Hepatocyte (in vitro differentiated cells): ENCODE measurements around the gene ADGB. TPM values are rescaled to one million over a fixed set of nuclear protein-coding genes. Genes with fewer than 3 reads are reported as not detected.

ENCODE experiments used
- DNase-seq: peaks from one replicate; pipeline ENCODE4 v3.0.0-alpha.2; 2016; ENCODE audit warnings: low spot score
- H2AFZ ChIP-seq: fragments of 200-600 bp; sonication (generic); 2 replicates; pipeline ENCODE4 v1.6.0; 2016; ENCODE audit warnings: antibody characterized with exemption, mild to moderate bottlenecking
- H3K27ac ChIP-seq: fragments of 200-600 bp; sonication (generic); 2 replicates; pipeline ENCODE4 v1.5.1; 2016; ENCODE audit warnings: mild to moderate bottlenecking
- H3K27me3 ChIP-seq: fragments of 200-600 bp; sonication (generic); 2 replicates; pipeline ENCODE4 v1.6.1; 2016
- H3K36me3 ChIP-seq: fragments of 200-600 bp; sonication (generic); replicated peaks from 2 replicates; pipeline ENCODE4 v1.5.1; 2016; ENCODE audit warnings: low read depth; ENCODE audit not compliant: insufficient read depth
- H3K4me1 ChIP-seq: fragments of 200-600 bp; sonication (generic); 2 replicates; pipeline ENCODE4 v1.5.1; 2016; ENCODE audit warnings: mild to moderate bottlenecking, moderate library complexity; ENCODE audit not compliant: insufficient read depth
- H3K4me2 ChIP-seq: fragments of 200-600 bp; sonication (generic); 2 replicates; pipeline ENCODE4 v1.6.0; 2016
- H3K4me3 ChIP-seq: fragments of 200-600 bp; sonication (generic); 2 replicates; pipeline ENCODE4 v1.5.1; 2016; ENCODE audit warnings: mild to moderate bottlenecking
- H3K79me2 ChIP-seq: fragments of 200-600 bp; sonication (generic); 2 replicates; pipeline ENCODE4 v1.6.0; 2017; ENCODE audit warnings: mild to moderate bottlenecking
- H3K9me2 ChIP-seq: fragments of 200-600 bp; sonication (generic); replicated peaks from 2 replicates; pipeline ENCODE4 v1.6.0; 2017; ENCODE audit warnings: mild to moderate bottlenecking; ENCODE audit not compliant: insufficient read depth
- H3K9me3 ChIP-seq: fragments of 200-600 bp; sonication (generic); 2 replicates; pipeline ENCODE4 v1.5.1; 2016; ENCODE audit warnings: low read depth, mild to moderate bottlenecking
- H4K20me1 ChIP-seq: fragments of 200-600 bp; sonication (generic); 2 replicates; pipeline ENCODE4 v1.6.0; 2016; ENCODE audit warnings: mild to moderate bottlenecking; ENCODE audit not compliant: insufficient read depth, poor library complexity, severe bottlenecking
- EZH2 ChIP-seq: fragments of 200-600 bp; sonication (generic); IDR thresholded peaks from 2 replicates; pipeline ENCODE4 v1.6.1; 2016; ENCODE audit warnings: antibody characterized with exemption, mild to moderate bottlenecking, borderline replicate concordance
- EZH2phosphoT487 ChIP-seq: fragments of 200-600 bp; sonication (generic); IDR thresholded peaks from one replicate; pipeline ENCODE4 v1.6.1; 2018; ENCODE audit warnings: antibody characterized with exemption, mild to moderate bottlenecking, low read depth, moderate library complexity; ENCODE audit not compliant: unreplicated experiment, severe bottlenecking
- WGBS: methylation state at CpG from one replicate; pipeline ENCODE4 v1.1.6; 2016; ENCODE audit warnings: low lambda C conversion rate; ENCODE audit errors: missing lambda C conversion rate; 5-methylcytosine and 5-hydroxymethylcytosine counted together
- polyA plus RNA-seq: library from polyadenylated mRNA; unstranded; fragments of >200 nt; fragmentation: Nextera tagmentation; extraction: Ambion mirVana; gene quantifications from 2 replicates; pipeline ENCODE4 v1.2.1, GENCODE V29; 2016
- total RNA-seq: library from RNA; depleted of rRNA; stranded (reverse); fragments of >200 nt; gene quantifications from 2 replicates; pipeline ENCODE4 v1.2.3, GENCODE V29; 2014
- TF ChIP-seq, protein P1 (sequence below): fragments of 200-600 bp; sonication (generic); IDR thresholded peaks from 2 replicates; pipeline ENCODE4 v1.5.1; 2016; ENCODE audit warnings: antibody characterized with exemption, mild to moderate bottlenecking; ENCODE audit not compliant: poor library complexity

Gene ADGB
- total and polyA plus RNA-seq, 2 experiments from 2014 or later = 0.33 TPM; not detected in 1

DNA sequence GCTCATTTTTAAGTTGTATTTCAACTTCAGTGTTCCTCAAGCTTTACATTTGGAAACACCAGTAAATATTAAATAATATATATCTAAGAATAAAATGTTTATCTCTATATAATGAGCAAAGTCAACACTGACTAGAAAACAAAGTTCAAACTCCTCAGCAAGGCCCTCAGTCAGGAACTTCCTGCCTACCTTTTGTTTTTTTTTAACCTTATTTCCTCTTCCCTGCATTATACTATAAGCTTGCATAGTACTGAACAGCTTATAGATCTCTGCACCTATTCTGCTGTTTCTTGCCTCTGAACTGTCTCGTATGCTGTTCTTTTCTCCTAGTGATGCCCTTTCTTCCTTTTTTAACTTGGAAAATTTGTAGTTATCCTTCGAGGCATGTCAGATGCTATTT is 29.6 kb downstream of the ADGB start:
- no peak overlapping the region for H2AFZ ChIP-seq
- no peak for DNase-seq
- H3K4me3 ChIP-seq = no peak overlapping the region
- no peaks in the 10 kb centered on the region for H3K79me2 ChIP-seq
- H3K9me3 ChIP-seq = no peaks in the 10 kb centered on the region
- no peak overlapping the region for H3K27ac ChIP-seq
- no peaks in the 10 kb centered on the region for H3K9me2 ChIP-seq
- no peak overlapping the region for H3K4me2 ChIP-seq
- no peaks in the 10 kb centered on the region for H3K36me3 ChIP-seq
- no peaks in the 10 kb centered on the region for H4K20me1 ChIP-seq
- H3K27me3 ChIP-seq = no peaks in the 10 kb centered on the region
- WGBS = 100% methylated on average over 2 of the region's 2 CpGs
- TF ChIP-seq EZH2 = no peak
- no peak for TF ChIP-seq EZH2phosphoT487
- TF ChIP-seq, protein P1, sequence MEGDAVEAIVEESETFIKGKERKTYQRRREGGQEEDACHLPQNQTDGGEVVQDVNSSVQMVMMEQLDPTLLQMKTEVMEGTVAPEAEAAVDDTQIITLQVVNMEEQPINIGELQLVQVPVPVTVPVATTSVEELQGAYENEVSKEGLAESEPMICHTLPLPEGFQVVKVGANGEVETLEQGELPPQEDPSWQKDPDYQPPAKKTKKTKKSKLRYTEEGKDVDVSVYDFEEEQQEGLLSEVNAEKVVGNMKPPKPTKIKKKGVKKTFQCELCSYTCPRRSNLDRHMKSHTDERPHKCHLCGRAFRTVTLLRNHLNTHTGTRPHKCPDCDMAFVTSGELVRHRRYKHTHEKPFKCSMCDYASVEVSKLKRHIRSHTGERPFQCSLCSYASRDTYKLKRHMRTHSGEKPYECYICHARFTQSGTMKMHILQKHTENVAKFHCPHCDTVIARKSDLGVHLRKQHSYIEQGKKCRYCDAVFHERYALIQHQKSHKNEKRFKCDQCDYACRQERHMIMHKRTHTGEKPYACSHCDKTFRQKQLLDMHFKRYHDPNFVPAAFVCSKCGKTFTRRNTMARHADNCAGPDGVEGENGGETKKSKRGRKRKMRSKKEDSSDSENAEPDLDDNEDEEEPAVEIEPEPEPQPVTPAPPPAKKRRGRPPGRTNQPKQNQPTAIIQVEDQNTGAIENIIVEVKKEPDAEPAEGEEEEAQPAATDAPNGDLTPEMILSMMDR = no peak
- no peaks in the 10 kb centered on the region for H3K4me1 ChIP-seq

DNA sequence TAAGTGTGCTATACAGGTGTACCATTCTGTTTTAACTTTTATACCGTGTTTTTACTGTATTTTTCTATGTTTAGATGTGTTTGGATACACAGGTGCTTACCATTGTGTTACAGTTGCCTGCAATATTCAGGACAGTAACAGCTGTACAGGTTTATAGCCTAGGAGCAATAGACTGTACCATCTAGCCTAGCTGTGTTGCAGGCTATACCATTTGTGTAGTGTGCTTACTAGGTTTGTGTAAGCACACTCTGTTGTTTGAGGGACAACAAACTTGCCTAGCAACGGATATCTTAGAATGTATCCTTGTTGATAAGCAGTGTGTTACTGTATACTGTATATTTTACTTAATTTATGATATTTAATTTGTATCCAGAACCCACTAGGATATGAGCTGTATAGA is 35.2 kb downstream of the ADGB start:
- Histone ChIP-seq H3K9me2 (no peaks in the 10 kb centered on the region), H3K27me3 (no peaks in the 10 kb centered on the region), H4K20me1 (no peaks in the 10 kb centered on the region), H3K4me3 (no peak overlapping the region), H3K27ac (no peak overlapping the region), H2AFZ (no peak overlapping the region), H3K36me3 (no peaks in the 10 kb centered on the region), H3K4me1 (no peaks in the 10 kb centered on the region), H3K4me2 (no peak overlapping the region), H3K9me3 (no peaks in the 10 kb centered on the region), H3K79me2 (no peaks in the 10 kb centered on the region)
- 81% methylated on average over 2 of the region's 2 CpGs for WGBS
- DNase-seq = no peak
- no peak for TF ChIP-seq EZH2
- no peak for TF ChIP-seq EZH2phosphoT487

DNA sequence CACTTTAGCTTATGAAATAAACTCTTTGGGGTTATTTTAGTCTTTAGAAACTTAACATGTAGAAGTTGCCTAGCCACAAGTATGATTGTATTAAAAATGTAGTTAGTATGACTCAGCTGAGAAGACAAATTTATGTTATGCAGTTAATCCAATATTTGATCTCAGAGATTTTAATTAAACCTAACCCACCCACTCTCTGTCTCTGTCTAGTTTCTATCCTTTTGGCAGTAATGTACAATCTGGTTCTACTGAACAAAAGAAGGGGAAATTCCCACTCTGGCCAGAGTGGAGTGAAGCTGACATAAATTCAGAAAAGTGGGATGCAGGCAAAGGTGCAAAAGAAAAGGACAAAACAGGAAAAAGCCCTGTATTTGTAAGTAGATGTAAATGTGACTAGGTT is 36.4 kb downstream of the ADGB start:
- no peak overlapping the region for H3K4me2 ChIP-seq
- H2AFZ ChIP-seq = no peak overlapping the region
- no peaks in the 10 kb centered on the region for H3K9me3 ChIP-seq
- H3K27ac ChIP-seq = no peak overlapping the region
- H4K20me1 ChIP-seq = no peaks in the 10 kb centered on the region
- no peaks in the 10 kb centered on the region for H3K9me2 ChIP-seq
- no peaks in the 10 kb centered on the region for H3K27me3 ChIP-seq
- H3K4me1 ChIP-seq = no peaks in the 10 kb centered on the region
- H3K79me2 ChIP-seq = no peaks in the 10 kb centered on the region
- H3K36me3 ChIP-seq = no peaks in the 10 kb centered on the region
- no peak for DNase-seq
- TF ChIP-seq, protein P1 = no peak
- TF ChIP-seq EZH2 = no peak
- no peak for TF ChIP-seq EZH2phosphoT487
- H3K4me3 ChIP-seq = no peak overlapping the region

DNA sequence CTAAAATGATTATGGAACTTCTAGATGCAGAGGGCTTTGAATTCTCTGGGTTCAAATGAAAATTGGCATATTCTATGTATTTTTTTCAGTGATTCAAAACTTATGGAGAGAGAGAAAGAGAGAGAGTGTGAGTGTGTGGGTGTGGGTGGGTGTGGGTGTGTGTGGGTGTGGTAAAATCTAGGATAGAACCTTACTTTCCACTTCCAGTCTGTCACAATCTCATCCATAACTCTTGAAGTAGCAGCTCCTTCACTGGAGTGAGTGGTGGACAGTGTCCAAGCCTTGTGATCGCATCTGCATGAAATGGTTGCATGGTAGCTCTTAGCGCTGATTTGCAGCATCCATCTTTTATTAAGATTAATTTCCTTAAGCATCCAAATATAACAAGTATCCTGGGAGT is 37.7 kb downstream of the ADGB start:
- DNase-seq = no peak
- Histone ChIP-seq H3K27me3 (no peaks in the 10 kb centered on the region), H3K4me2 (no peak overlapping the region), H3K9me2 (no peaks in the 10 kb centered on the region), H3K9me3 (no peaks in the 10 kb centered on the region), H3K4me3 (no peak overlapping the region), H4K20me1 (no peaks in the 10 kb centered on the region), H3K4me1 (no peaks in the 10 kb centered on the region), H2AFZ (no peak overlapping the region), H3K27ac (no peak overlapping the region), H3K79me2 (no peaks in the 10 kb centered on the region), H3K36me3 (no peaks in the 10 kb centered on the region)
- TF ChIP-seq EZH2phosphoT487 (no peak), EZH2 (no peak)
- TF ChIP-seq, protein P1 = no peak
- 89% methylated on average over 2 of the region's 2 CpGs for WGBS
